ENCODE measurements around the gene SFMBT2.

SFMBT2 gene

DNA sequence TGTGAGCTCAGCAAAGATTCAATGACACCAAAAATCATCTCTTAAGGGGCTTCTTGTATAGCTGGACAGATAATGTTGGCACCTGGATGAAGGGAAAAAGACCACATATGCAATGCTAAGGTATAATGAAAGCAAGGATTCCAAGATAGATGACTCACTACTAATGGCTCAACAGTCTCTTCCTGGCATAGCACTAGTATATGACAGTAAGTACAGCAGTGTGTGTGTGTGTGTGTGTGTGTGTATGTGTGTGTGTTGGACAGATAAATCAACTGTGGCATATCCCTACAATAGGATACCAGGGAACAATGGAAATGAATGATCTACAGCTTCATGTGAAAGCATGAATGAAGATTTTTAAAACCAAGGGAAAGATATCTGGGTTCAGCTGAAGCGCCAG, 257.1 kb downstream of the SFMBT2 start:
- H3K36me3 ChIP-seq, result no peaks in the 10 kb centered on the region
- no peak overlapping the region for H3K4me3 ChIP-seq (ENCODE audit: low read depth in 1 of 2, low read length in 1 of 2)
- peaks cover 9 to 11% of the 10 kb centered on the region in 2 experiments for H3K4me1 ChIP-seq (ENCODE audit: control insufficient read depth in 1 of 2, insufficient read depth in 1 of 2, low read depth in 1 of 2, low read length in 1 of 2)
- no peaks in the 10 kb centered on the region for H3K27me3 ChIP-seq
- TF ChIP-seq, protein P1, sequence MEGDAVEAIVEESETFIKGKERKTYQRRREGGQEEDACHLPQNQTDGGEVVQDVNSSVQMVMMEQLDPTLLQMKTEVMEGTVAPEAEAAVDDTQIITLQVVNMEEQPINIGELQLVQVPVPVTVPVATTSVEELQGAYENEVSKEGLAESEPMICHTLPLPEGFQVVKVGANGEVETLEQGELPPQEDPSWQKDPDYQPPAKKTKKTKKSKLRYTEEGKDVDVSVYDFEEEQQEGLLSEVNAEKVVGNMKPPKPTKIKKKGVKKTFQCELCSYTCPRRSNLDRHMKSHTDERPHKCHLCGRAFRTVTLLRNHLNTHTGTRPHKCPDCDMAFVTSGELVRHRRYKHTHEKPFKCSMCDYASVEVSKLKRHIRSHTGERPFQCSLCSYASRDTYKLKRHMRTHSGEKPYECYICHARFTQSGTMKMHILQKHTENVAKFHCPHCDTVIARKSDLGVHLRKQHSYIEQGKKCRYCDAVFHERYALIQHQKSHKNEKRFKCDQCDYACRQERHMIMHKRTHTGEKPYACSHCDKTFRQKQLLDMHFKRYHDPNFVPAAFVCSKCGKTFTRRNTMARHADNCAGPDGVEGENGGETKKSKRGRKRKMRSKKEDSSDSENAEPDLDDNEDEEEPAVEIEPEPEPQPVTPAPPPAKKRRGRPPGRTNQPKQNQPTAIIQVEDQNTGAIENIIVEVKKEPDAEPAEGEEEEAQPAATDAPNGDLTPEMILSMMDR (IDR thresholded peaks at IDR 0.05), result no peak
- no peaks in the 10 kb centered on the region for H3K9me3 ChIP-seq
- no peak overlapping the region for H3K27ac ChIP-seq

DNA sequence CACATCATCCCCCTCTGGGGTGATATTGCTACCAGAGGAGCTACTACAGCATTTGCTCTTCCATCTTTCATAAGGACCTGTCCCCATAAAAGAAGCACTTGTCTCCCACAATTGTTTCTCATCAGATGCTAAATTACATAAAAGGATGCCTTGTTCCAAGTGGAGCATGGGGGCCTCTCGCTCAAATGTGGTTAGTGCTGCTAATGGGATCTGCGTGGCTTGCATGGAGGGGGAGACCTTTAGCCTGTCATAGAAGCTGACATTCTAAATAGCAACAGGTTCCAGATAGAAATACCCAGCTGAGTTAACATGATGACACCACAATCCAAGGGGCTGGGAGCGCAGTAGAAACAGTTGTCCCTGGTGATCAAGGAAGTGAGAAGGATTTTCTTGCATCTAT, 257.9 kb downstream of the SFMBT2 start:
- no peaks in the 10 kb centered on the region for H3K27me3 ChIP-seq
- no peak overlapping the region for H3K27ac ChIP-seq
- TF ChIP-seq, protein P1 (IDR thresholded peaks at IDR 0.05), result no peak

DNA sequence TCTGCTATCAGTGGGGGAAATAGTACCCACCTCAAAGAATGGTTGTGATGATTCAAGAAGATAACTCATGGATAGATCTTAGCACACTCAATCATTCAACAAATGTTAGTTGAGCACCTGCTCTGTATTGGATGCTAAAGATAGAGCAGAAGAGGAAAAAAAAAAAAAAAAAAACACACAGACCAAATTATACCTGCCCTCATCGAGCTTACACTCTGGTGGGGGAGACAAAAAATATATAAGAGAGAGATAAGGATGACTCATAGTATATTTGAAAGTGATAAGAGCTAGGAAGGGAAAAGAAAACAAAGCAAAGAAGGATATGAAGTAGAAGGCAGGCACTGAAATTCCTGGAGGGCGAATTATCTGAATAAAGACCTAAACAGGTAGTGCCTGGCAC, 258.5 kb downstream of the SFMBT2 start:
- TF ChIP-seq, protein P1 (IDR thresholded peaks at IDR 0.05), result no peak
- Histone ChIP-seq H3K4me1 (ENCODE audit: control insufficient read depth in 1 of 2, insufficient read depth in 1 of 2, low read depth in 1 of 2, low read length in 1 of 2) (peaks cover 5 to 8% of the 10 kb centered on the region in 2 experiments), H3K27me3 (no peaks in the 10 kb centered on the region), H3K27ac (no peak overlapping the region), H3K9me3 (no peaks in the 10 kb centered on the region), H3K36me3 (no peaks in the 10 kb centered on the region), H3K4me3 (ENCODE audit: low read depth in 1 of 2, low read length in 1 of 2) (no peak overlapping the region)

More for the DNA sequence above, 257.9 kb downstream of the SFMBT2 start:
- no peak overlapping the region for H3K4me3 ChIP-seq (ENCODE audit: low read depth in 1 of 2, low read length in 1 of 2)
- no peaks in the 10 kb centered on the region for H3K36me3 ChIP-seq
- peaks cover 9 to 11% of the 10 kb centered on the region in 2 experiments for H3K4me1 ChIP-seq (ENCODE audit: control insufficient read depth in 1 of 2, insufficient read depth in 1 of 2, low read depth in 1 of 2, low read length in 1 of 2)
- H3K9me3 ChIP-seq, result no peaks in the 10 kb centered on the region

DNA sequence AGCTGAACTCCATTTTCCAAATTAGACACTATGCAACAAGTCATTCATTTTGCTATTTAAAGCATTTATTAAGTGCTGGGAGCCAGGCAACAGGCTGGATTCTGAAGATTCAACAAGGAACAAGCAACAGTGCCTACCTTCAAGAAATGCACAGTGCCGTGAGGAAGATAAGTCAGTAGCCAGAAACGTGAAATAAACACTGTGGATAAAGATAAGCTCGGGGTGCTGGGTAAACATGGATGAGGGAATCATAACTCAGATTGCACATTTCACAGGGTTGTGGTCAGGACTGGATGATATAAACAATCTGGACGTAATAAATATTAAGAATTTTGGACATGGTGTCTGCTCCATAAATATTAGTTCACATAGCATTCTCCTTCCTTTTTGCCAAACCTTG, 259.3 kb downstream of the SFMBT2 start:
- Histone ChIP-seq H3K9me3 (no peaks in the 10 kb centered on the region), H3K27me3 (no peaks in the 10 kb centered on the region), H3K4me3 (ENCODE audit: low read depth in 1 of 2, low read length in 1 of 2) (no peak overlapping the region), H3K27ac (no peak overlapping the region), H3K36me3 (no peaks in the 10 kb centered on the region), H3K4me1 (ENCODE audit: control insufficient read depth in 1 of 2, insufficient read depth in 1 of 2, low read depth in 1 of 2, low read length in 1 of 2) (no peaks in the 10 kb centered on the region)
- TF ChIP-seq, protein P1 (IDR thresholded peaks at IDR 0.05), result no peak

DNA sequence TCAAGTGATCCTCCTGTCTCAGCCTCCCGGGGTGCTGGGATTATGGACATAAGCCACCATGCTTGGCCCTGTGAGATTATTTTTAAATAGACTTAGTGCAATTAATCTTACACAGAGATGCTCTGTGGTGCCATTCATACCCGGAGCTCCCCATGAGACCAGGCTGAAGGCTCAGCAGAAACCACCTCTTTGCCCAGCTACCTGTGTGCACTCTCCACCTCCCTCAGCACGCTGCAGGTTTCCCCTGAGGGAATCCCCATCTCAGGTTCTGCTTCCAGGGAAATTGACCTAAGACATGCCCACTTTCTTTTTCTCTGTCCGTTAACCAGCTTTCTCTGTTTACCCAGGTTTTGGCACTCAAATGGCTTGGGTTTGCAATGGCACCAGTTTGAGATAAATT, 260.5 kb downstream of the SFMBT2 start:
- Histone ChIP-seq H3K27ac (no peak overlapping the region), H3K4me3 (ENCODE audit: low read depth in 1 of 2, low read length in 1 of 2) (no peak overlapping the region), H3K27me3 (no peaks in the 10 kb centered on the region), H3K4me1 (ENCODE audit: control insufficient read depth in 1 of 2, insufficient read depth in 1 of 2, low read depth in 1 of 2, low read length in 1 of 2) (no peaks in the 10 kb centered on the region), H3K9me3 (no peaks in the 10 kb centered on the region), H3K36me3 (no peaks in the 10 kb centered on the region)
- TF ChIP-seq, protein P1 (IDR thresholded peaks at IDR 0.05), result no peak

DNA sequence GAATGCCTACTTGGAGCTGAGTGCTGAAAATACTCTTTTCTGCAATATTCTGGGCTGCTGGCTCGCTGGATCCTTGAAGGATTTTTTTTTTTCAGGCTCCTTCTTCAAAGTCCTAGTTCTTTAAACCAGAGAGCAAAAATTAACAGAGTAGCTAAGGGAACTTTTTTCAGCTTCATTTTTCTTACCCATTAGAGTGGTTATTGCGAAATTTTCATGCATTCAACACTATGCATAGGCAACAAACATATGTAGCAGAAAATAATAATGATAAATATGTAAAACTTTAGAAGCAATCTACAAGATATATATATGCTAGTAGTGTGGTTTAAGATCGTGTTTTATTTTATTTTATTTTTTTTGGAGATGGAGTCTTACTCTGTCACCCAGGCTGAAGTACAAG, 264.6 kb downstream of the SFMBT2 start:
- Histone ChIP-seq H3K9me3 (no peaks in the 10 kb centered on the region), H3K36me3 (no peaks in the 10 kb centered on the region), H3K4me1 (ENCODE audit: control insufficient read depth in 1 of 2, insufficient read depth in 1 of 2, low read depth in 1 of 2, low read length in 1 of 2) (no peaks in the 10 kb centered on the region), H3K27ac (no peak overlapping the region), H3K27me3 (no peaks in the 10 kb centered on the region), H3K4me3 (ENCODE audit: low read depth in 1 of 2, low read length in 1 of 2) (no peak overlapping the region)
- TF ChIP-seq, protein P1 (IDR thresholded peaks at IDR 0.05), result no peak
